Neural progenitor cell (in vitro differentiated cells): ENCODE results near the gene HVCN1.

Experiments
- CTCF ChIP-seq: fragments of 200-600 bp; sonication (generic); IDR thresholded peaks from 2 replicates; pipeline ENCODE4 v1.5.1; 2017; ENCODE audit warnings: antibody characterized with exemption, mild to moderate bottlenecking
- EZH2 ChIP-seq: fragments of 200-600 bp; sonication (generic); IDR thresholded peaks from 2 replicates; pipeline ENCODE4 v1.6.1; 2017; ENCODE audit warnings: antibody characterized with exemption, mild to moderate bottlenecking, moderate library complexity
- EZH2phosphoT487 ChIP-seq: fragments of 200-600 bp; sonication (generic); IDR thresholded peaks from 2 replicates; pipeline ENCODE4 v1.6.1; 2017; ENCODE audit warnings: antibody characterized with exemption

- TF ChIP-seq CTCF (peak; percentile 38), EZH2 (no peak), EZH2phosphoT487 (no peak)
These were observed 88.7 kb downstream of the HVCN1 start for GRCh38 chr12:110600254-110600653.
